HepG2 (cell line): Measurements from ENCODE around the gene BGN. TPM values are rescaled to one million over a fixed set of nuclear protein-coding genes. Genes with fewer than 3 reads are reported as not detected.

Source experiments
- ATAC-seq: fragments of 200-7000 bp; cut with Tn5 transposase; 3 replicates; pipeline ENCODE4 v1.9.1; 2020; ENCODE audit warnings: mild to moderate bottlenecking, moderate library complexity
- BruUV-seq: library from RNA; stranded (reverse); fragments of 400-500 nt; replicated peaks from 2 replicates; lab custom pipeline; 2021; lab: Mats Ljungman, UMichigan
- CTCF ChIA-PET: fragments of 300-600 bp; formaldehyde crosslinking; extraction: SDS; loops from one replicate; lab custom pipeline; 2021; ENCODE audit warnings: low total read pairs, inconsistent platforms, low intra/inter-chr PET ratio; lab: Yijun Ruan, JAX
- POLR2A ChIA-PET: fragments of 350-600 bp; sonication (Branson Sonifier 250); formaldehyde crosslinking; loops from one replicate; lab custom pipeline; 2020; ENCODE audit warnings: antibody characterized with exemption, inconsistent platforms; lab: Yijun Ruan, JAX
- DNase-seq: peaks from one replicate; pipeline ENCODE4 v3.0.0-alpha.2; 2015; ENCODE audit warnings: low spot score
- FAIRE-seq: peaks from 3 replicates; lab custom pipeline; 2011; peaks lifted over from hg19 to GRCh38; lab: Jason Lieb, UNC
- H2AFZ ChIP-seq: one replicate; pipeline ENCODE4 v1.6.1; 2011; ENCODE audit warnings: low read length, inconsistent platforms
- H3K27ac ChIP-seq: fragments of 300-600 bp; 3 replicates; pipeline ENCODE4 v1.8.0; 2011; ENCODE audit warnings: mixed run types, mild to moderate bottlenecking, mixed read lengths, low read length, inconsistent platforms; ENCODE audit not compliant: insufficient read depth; ENCODE audit errors: extremely low read length
- H3K27me3 ChIP-seq, 2 experiments: fragments of 200-600 bp in 1 of 2; 2 replicates in 1 of 2; 3 replicates in 1 of 2; pipeline versions ENCODE4 v1.6.0 to v1.8.0; 2011; ENCODE audit warnings: low read length in 2 of 2, mild to moderate bottlenecking in 2 of 2, moderate library complexity in 2 of 2, inconsistent platforms in 1 of 2; ENCODE audit not compliant: insufficient read depth in 2 of 2, control insufficient read depth in 1 of 2
- H3K36me3 ChIP-seq, 2 experiments: fragments of 200-600 bp in 1 of 2; replicated peaks in 1 of 2; 2 replicates in 1 of 2; 3 replicates in 1 of 2; pipeline versions ENCODE4 v1.5.1 to v1.8.0; 2011; ENCODE audit warnings: low read length in 2 of 2, inconsistent platforms in 1 of 2; ENCODE audit not compliant: insufficient read depth in 2 of 2, control insufficient read depth in 1 of 2
- H3K4me1 ChIP-seq: 2 replicates; pipeline ENCODE4 v1.5.1; 2012; ENCODE audit warnings: low read length, inconsistent platforms; ENCODE audit not compliant: insufficient read depth
- H3K4me2 ChIP-seq: 2 replicates; pipeline ENCODE4 v1.6.0; 2011; ENCODE audit warnings: low read depth, low read length, inconsistent platforms
- H3K4me3 ChIP-seq, 3 experiments: fragments of 200-600 bp in 1 of 3; sonication (generic), shearing (Covaris generic) in 1 of 3; replicated peaks in 1 of 3; 2 replicates each; pipeline ENCODE4 v1.5.1; 2011 to 2016; ENCODE audit warnings: low read length in 3 of 3, inconsistent platforms in 2 of 3, low read depth in 2 of 3, mild to moderate bottlenecking in 2 of 3, control low read depth in 1 of 3, mixed read lengths in 1 of 3; ENCODE audit not compliant: insufficient read depth in 1 of 3
- H3K79me2 ChIP-seq: one replicate; pipeline ENCODE4 v1.6.1; 2011; ENCODE audit warnings: low read length, inconsistent platforms; ENCODE audit not compliant: insufficient read depth
- H3K9ac ChIP-seq: 2 replicates; pipeline ENCODE4 v1.6.0; 2011; ENCODE audit warnings: mild to moderate bottlenecking, low read depth, low read length, inconsistent platforms; ENCODE audit not compliant: insufficient read depth
- H3K9me3 ChIP-seq: 2 replicates; pipeline ENCODE4 v1.5.1; 2012; ENCODE audit warnings: mild to moderate bottlenecking, low read length
- H4K20me1 ChIP-seq: 2 replicates; pipeline ENCODE4 v1.6.0; 2011; ENCODE audit warnings: inconsistent platforms, mild to moderate bottlenecking, low read length, moderate library complexity; ENCODE audit not compliant: insufficient read depth
- CREM ChIP-seq, 2 experiments: sonication (generic) in 1 of 2; formaldehyde crosslinking in 1 of 2; IDR thresholded peaks; 2 replicates each; pipeline versions ENCODE4 v1.4.0 to v1.6.1; 2016 to 2020; ENCODE audit warnings: antibody characterized with exemption in 1 of 2, mild to moderate bottlenecking in 1 of 2, missing genetic modification reagents in 1 of 2
- HNRNPK ChIP-seq: fragments of 200-400 bp; formaldehyde crosslinking; IDR thresholded peaks from 2 replicates; pipeline ENCODE4 v1.6.1; 2018; ENCODE audit warnings: low read length, low read depth, moderate library complexity, mild to moderate bottlenecking; ENCODE audit not compliant: poor library complexity, severe bottlenecking
- MED13 ChIP-seq: sonication (generic); formaldehyde crosslinking; IDR thresholded peaks from 2 replicates; pipeline ENCODE4 v1.5.0; 2020; ENCODE audit warnings: missing genetic modification reagents
- MED8 ChIP-seq: sonication (generic); formaldehyde crosslinking; IDR thresholded peaks from 2 replicates; pipeline ENCODE4 v1.8.1; 2023; ENCODE audit warnings: mild to moderate bottlenecking, missing genetic modification reagents; ENCODE audit not compliant: insufficient replicate concordance
- MNT ChIP-seq: fragments of 450-650 bp; IDR thresholded peaks from 2 replicates; pipeline ENCODE4 v1.6.1; 2016
- NFE2L1 ChIP-seq: sonication (generic); formaldehyde crosslinking; IDR thresholded peaks from 2 replicates; pipeline ENCODE4 v1.4.0; 2020; ENCODE audit warnings: missing genetic modification reagents, mild to moderate bottlenecking, borderline replicate concordance
- PRPF4 ChIP-seq: fragments of 200-400 bp; formaldehyde crosslinking; IDR thresholded peaks from 2 replicates; pipeline ENCODE4 v1.6.1; 2016; ENCODE audit warnings: low read length, low read depth; ENCODE audit not compliant: poor library complexity, severe bottlenecking
- RXRA ChIP-seq: sonication (generic); formaldehyde crosslinking; IDR thresholded peaks from 2 replicates; pipeline ENCODE4 v1.5.1; 2020; ENCODE audit warnings: missing genetic modification reagents
- ZFX ChIP-seq: sonication (generic); formaldehyde crosslinking; IDR thresholded peaks from 2 replicates; pipeline ENCODE4 v1.4.0; 2020; ENCODE audit warnings: mild to moderate bottlenecking, low read depth, missing genetic modification reagents, moderate library complexity
- ZNF749 ChIP-seq: sonication (generic); formaldehyde crosslinking; IDR thresholded peaks from 2 replicates; pipeline ENCODE4 v1.8.0; 2022; ENCODE audit warnings: mild to moderate bottlenecking, missing genetic modification reagents, moderate library complexity, borderline replicate concordance
- ZNF75D ChIP-seq: sonication (generic); formaldehyde crosslinking; IDR thresholded peaks from 2 replicates; pipeline ENCODE4 v1.8.1; 2023; ENCODE audit warnings: missing genetic modification reagents, mild to moderate bottlenecking, borderline replicate concordance
- WGBS: methylation state at CpG from one replicate; pipeline ENCODE4 v1.1.6; 2017; ENCODE audit warnings: low lambda C conversion rate; 5-methylcytosine and 5-hydroxymethylcytosine counted together
- in situ Hi-C: cut with HindIII; loops from 2 replicates; pipeline ENCODE4 v1.10.0; 2017; ENCODE audit warnings: low pct_unique_long_range_greater_than_20kb; ENCODE audit not compliant: extremely low pct_ligation_motif_present
- intact Hi-C: fragments of 100-400 bp; cut with micrococcal nuclease; formaldehyde crosslinking; loops from one replicate; pipeline ENCODE4 v1.10.0; 2022; ENCODE audit not compliant: unreplicated experiment
- polyA plus RNA-seq, 8 experiments: library from polyadenylated mRNA; depleted of rRNA in 3 of 8; stranded (reverse) in 7 of 8; unstranded in 1 of 8; fragments of >200 nt; fragmentation: Illumina TruSeq in 4 of 8; extraction: Trizol in 4 of 8; gene quantifications; 2 replicates each; pipeline versions ENCODE4 v1.2.1 to v1.2.3, GENCODE V29; 2011 to 2016; ENCODE audit warnings: low read depth in 4 of 8, missing spikeins in 1 of 8, mixed read lengths in 1 of 8; ENCODE audit not compliant: insufficient read depth in 1 of 8
- total RNA-seq, 5 experiments: library from RNA; depleted of rRNA; stranded (reverse); fragments of >200 nt; fragmentation: Illumina TruSeq; extraction: Trizol; gene quantifications; 2 replicates each; pipeline ENCODE4 v1.2.3, GENCODE V29; 2016; ENCODE audit warnings: low read depth in 1 of 5

BGN gene
- total and polyA plus RNA-seq, 2 of the 13 experiments (the other 11 are each of a cell fraction or from before 2014, with no cell fraction given) = 0.18 to 0.63 TPM

GRCh38 chrX:153499876-153500275 is 5.1 kb downstream of the BGN start:
- in situ Hi-C loops = loop anchor here (10.0 kb wide), 1 partner anchor 45 kb away; no protein-coding TSS in a partner anchor
- Histone ChIP-seq H3K9ac (no peak overlapping the region), H4K20me1 (no peaks in the 10 kb centered on the region), H3K79me2 (no peaks in the 10 kb centered on the region), H3K36me3 (no peaks in the 10 kb centered on the region), H3K9me3 (no peaks in the 10 kb centered on the region), H2AFZ (no peak overlapping the region), H3K27me3 (0 out of 5 replicates have a peak, but pooled peaks cover 0 to 1% of the 10 kb centered on the region in 2 experiments), H3K4me3 (no peak overlapping the region), H3K4me2 (no peak overlapping the region), H3K27ac (no peak overlapping the region), H3K4me1 (peaks cover 10% of the 10 kb centered on the region; the same call in 1 of the 2 replicates)
- ATAC-seq = no peak
- ChIA-PET CTCF (no interaction called here), POLR2A (no interaction called here)
- no peak for DNase-seq
- WGBS = no CpG with 5 or more reads among the region's 17 CpGs
- intact Hi-C loops = no loop called here
- FAIRE-seq = no peak
- no peak for TF ChIP-seq RXRA
- TF ChIP-seq MED13 (CRISPR knock-in tag) = no peak
- TF ChIP-seq NFE2L1 (CRISPR knock-in tag) = no peak
- TF ChIP-seq ZNF75D (CRISPR knock-in tag) = no peak
- TF ChIP-seq PRPF4 = no peak
- no peak for TF ChIP-seq MED8
- no peak for TF ChIP-seq CREM (IDR thresholded peaks at IDR 0.05)
- no peak for TF ChIP-seq CREM (CRISPR knock-in tag; IDR thresholded peaks at IDR 0.05)
- no peak for TF ChIP-seq HNRNPK
- no TSS peak for BruUV-seq

GRCh38 chrX:153500676-153501280 is 6.0 kb downstream of the BGN start:
- Histone ChIP-seq H3K79me2 (no peaks in the 10 kb centered on the region), H3K27ac (no peak overlapping the region), H3K4me3 (no peak overlapping the region), H3K9me3 (no peaks in the 10 kb centered on the region), H4K20me1 (no peaks in the 10 kb centered on the region), H3K9ac (no peak overlapping the region), H3K36me3 (no peaks in the 10 kb centered on the region), H3K27me3 (no peaks in the 10 kb centered on the region), H2AFZ (no peak overlapping the region), H3K4me1 (peaks cover 1% of the 10 kb centered on the region; the same call in 1 of the 2 replicates), H3K4me2 (no peak overlapping the region)
- intact Hi-C loops (no loop called here), in situ Hi-C loops (loop anchor here (10.0 kb wide), 1 partner anchor 46 kb away; no protein-coding TSS in a partner anchor)
- TF ChIP-seq ZNF749 (CRISPR knock-in tag) (no peak), MNT (peak; percentile 84), ZFX (CRISPR knock-in tag) (no peak)
- ATAC-seq (no peak), DNase-seq (no peak), FAIRE-seq (no peak)
- 77% methylated on average over 9 of the region's 9 CpGs for WGBS
- no TSS peak for BruUV-seq
- ChIA-PET POLR2A (no interaction called here), CTCF (no interaction called here)
